Cerebellar nuclear complex (tissue), 1 donor: Measurements from ENCODE around the gene JAKMIP1.
A peak's percentile ranks its signal among the peaks of the same experiment; 100 is the strongest.

ENCODE experiments used
- DNase-seq, 2 experiments: peaks; one replicate each; lab custom pipeline; 2025; lab: John Stamatoyannopoulos, UW

Gene JAKMIP1

GRCh38 chr4:6200011-6200921, at the start of gene JAKMIP1:
TSS of gene JAKMIP1 (minus strand) at chr4:6200549. CDS start at chr4:6112850, 87,699 bp downstream.
- peak; percentile 51 to 53 for DNase-seq

DNA sequence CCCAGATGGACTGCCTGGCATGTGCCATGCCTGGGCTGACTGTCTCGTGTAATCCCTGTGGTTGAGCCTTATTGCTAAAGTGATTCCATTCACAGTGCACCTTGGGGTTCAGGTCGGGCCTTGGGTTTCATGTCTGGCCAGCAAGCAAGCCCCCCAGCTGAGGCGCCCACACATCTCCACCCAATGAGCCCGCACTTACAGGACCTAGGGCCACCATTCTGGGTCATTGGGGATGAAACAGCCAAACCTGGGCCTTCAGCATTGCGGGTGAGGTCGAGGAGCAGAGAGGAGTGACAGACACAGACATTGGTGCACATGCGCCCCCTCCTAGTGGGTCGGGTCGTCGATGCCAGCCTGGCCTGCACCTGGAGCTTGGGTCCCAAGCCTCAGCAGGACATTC, 48.0 kb upstream of the JAKMIP1 start:
- no peak for DNase-seq

GRCh38 chr4:6246170-6246634, 45.9 kb upstream of the JAKMIP1 start:
- DNase-seq: no peak

- DNase-seq: peak; percentile 43 to 53
These were observed 45.2 kb upstream of the JAKMIP1 start for GRCh38 chr4:6245246-6246169.

- no peak for DNase-seq
These were observed 42.1 kb upstream of the JAKMIP1 start for GRCh38 chr4:6242271-6243029.

DNA sequence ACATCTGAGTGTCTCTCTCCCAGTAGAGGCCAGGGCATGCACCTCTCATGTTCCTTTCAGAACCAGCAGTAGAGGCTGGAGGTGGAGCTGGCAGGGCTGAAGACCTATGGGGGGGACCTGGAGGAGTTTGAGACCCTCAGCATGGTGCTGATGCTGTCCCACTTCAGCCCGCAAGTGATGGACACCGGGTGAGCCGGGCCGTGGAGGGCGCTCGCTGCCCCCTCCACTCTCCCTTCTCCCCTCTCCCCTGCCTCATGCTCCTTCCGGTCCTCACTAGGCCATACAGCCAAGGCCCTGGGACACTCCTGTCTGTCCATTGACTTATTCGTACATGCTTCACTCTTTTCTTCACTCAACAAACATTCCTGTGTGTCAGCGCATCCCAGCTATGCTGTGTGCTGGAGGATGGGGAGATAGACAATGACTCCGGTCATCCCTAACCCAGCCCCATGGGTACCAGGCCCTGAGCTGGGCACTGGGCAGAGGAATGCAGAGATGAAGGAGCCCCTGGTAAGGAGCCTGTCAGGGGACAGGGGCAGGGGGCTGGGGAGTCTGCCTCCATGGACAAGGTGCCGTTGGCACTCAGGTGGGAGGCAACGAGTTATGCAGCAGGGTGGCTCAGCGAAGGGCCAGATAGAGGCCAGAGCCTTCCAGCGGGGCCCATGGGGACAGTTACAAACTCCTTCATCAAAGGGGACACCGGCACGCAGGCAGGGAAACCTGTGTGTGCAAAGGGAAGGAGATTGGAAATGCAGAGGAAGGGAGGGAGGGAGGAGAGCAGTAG, 40.9 kb upstream of the JAKMIP1 start:
- DNase-seq: no peak

DNA sequence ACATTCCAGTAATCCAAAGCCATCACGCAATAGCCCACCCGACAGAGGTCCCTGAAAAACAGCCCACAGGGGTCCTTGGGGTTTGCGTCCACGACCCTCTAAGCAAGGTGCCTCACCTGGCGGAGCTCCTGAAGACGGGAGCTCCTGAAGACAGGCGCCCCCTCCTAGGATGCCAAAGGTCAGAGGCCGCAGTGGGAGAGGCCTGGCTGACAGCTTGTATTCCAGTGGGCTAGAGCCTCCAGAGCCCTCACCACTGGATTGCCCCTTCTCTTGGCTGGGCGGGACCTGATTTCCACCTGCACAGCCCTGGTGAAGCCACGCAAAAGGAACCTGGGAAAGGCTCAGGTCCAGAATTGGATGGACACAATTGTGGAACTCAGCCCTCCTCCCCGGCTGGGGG, 39.6 kb upstream of the JAKMIP1 start:
- no peak for DNase-seq

DNA sequence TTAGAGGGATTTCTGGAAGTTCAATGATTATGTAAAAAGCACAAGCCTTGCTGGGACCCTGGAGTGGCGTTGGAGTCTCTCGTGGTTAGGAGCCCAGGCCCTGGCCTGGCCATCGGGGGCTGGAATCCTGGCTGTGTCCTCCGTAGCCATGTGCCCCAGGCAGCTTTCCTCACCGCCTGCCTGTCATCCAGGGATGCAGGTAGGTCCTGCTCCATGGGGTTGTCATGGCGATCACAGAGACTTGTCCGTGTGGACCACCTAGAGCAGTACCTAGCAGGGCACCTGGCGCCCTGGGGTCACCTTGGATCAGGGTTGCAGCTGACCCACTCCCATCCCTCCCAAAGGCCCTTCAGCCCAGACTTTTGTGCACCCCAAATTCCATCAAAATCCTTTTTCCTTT, 39.1 kb upstream of the JAKMIP1 start:
- DNase-seq: no peak

- DNase-seq: no peak
These were observed 36.6 kb upstream of the JAKMIP1 start for GRCh38 chr4:6236816-6237390.

- no peak for DNase-seq
These were observed 35.7 kb upstream of the JAKMIP1 start for GRCh38 chr4:6235901-6236640.

- no peak for DNase-seq
These were observed 34.7 kb upstream of the JAKMIP1 start for GRCh38 chr4:6235012-6235411.

DNA sequence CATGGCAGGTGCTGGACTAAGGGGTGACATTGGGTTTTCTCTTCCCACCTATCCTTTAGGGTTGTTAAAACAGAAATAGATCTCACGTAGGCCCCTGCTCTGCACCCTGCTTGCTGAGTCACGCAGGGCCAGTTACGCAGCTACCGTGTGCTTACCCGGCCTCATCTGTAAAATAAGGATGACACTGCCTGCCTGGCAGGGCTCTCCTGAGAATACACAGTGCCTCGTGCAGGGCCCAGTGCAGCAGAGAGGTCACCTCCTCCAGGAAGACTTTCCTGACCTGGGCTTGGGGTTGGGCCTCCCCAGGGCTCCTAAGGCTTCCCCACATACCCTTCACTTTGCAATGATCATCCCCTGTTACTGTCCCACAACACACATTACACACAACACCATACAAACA, 33.6 kb upstream of the JAKMIP1 start:
- DNase-seq: no peak

DNA sequence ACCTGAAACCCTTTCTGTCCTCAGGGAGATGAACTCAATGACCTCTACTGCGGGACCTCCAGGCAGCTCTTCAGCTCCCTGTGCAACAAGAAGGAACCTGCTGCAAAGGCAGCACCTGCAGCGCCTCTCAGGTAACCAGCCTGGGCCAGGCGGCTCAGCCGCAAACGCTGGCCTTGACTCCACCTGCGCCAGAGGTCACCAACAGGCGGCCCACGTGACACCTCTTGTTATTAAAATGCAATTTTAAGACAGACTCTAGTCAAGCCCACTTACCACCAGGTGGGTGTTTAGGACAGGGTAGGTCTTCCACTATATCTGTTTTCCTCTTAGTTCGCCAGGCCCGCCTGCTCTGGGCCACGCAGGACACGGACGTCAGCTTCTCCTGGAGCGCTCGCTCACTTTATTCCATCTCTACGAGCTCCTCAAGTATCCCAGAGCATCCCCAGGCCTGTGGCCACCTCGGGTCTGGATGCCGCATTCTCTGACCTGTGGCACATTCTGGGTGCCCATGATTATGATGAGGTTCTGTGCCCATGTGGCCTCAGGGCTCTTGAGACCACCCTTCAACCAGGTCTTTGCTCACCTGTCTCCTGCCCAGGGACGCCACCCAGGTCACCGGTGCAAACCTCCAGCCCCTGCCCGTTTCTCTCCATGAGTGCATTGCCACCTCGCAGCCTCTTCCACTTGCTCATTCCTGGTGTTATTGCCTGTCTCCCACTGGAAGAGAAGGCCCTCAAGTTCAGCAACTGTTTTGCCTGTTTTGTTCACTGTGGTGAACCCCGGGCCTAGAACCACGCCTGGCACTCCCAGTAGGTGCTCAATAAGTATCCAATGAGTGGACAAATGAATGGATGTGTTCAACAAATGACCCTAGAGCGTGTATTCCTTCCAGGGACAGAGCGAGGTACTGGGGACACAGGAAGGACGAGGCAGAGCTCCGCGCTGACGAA, 32.8 kb upstream of the JAKMIP1 start:
- DNase-seq: no peak

GRCh38 chr4:6231663-6232165, 31.4 kb upstream of the JAKMIP1 start:
- no peak for DNase-seq

GRCh38 chr4:6230827-6231662, 30.7 kb upstream of the JAKMIP1 start:
- DNase-seq: no peak

DNA sequence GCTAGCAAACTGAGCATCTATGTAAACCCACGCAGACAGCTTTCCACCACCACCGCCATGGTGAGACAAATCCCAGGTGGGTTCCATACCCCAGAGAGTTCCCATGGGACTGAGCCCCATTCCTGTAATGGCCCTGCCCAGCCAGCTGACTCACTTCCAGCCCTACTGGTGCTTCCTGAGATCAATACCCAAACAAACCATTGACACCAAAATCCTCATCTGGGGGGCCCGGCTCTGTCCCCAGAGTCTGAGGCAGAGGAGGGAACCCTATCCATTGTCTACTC, 30.1 kb upstream of the JAKMIP1 start:
- no peak for DNase-seq

- DNase-seq: no peak
These were observed 29.5 kb upstream of the JAKMIP1 start for GRCh38 chr4:6229671-6230501.
